BE2C (cell line): Measurements from ENCODE around the gene RAB25.

Experiments used
- DNase-seq: peaks from one replicate; pipeline ENCODE4 v3.0.0-alpha.2; 2020
- H3K27me3 ChIP-seq: fragments of 250-450 bp; sonication (Bioruptor Pico); 2 replicates; pipeline ENCODE4 v1.5.1; 2020; ENCODE audit warnings: mild to moderate bottlenecking
- H3K36me3 ChIP-seq: fragments of 250-450 bp; sonication (Bioruptor Pico); 2 replicates; pipeline ENCODE4 v1.5.1; 2020; ENCODE audit warnings: mild to moderate bottlenecking
- H3K4me1 ChIP-seq: fragments of 250-450 bp; sonication (Bioruptor Pico); 2 replicates; pipeline ENCODE4 v1.5.1; 2020
- H3K4me3 ChIP-seq: 2 replicates; pipeline ENCODE4 v1.5.1; 2011; ENCODE audit warnings: low read depth, low read length
- H3K9me3 ChIP-seq: fragments of 250-450 bp; sonication (Bioruptor Pico); 2 replicates; pipeline ENCODE4 v1.5.1; 2020
- TF ChIP-seq, protein P1 (sequence below): IDR thresholded peaks from 2 replicates; pipeline ENCODE4 v1.5.1; 2012; ENCODE audit warnings: mild to moderate bottlenecking, low read depth, low read length

RAB25 gene

DNA sequence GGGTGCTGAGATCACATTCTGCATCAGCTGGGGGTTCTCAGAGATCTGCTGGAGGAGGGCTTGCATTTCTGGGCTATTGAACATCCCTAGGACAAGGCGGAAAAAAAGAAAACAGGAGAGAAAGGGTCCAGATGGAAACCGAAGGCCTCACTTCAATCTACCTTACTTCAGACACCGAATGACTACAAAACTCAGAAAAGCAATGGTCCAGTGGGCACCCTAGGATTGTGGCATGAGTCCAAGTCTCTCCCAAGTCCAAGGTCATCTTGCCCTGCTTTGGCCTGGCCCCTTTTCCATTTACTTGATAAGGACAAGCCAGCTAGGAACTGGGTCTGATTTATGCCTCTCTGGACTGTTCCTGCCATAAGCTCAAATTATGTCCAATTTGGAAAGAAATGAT lies 18.1 kb upstream of the RAB25 start:
- H3K36me3 ChIP-seq = peaks cover 51% of the 10 kb centered on the region
- TF ChIP-seq, protein P1, sequence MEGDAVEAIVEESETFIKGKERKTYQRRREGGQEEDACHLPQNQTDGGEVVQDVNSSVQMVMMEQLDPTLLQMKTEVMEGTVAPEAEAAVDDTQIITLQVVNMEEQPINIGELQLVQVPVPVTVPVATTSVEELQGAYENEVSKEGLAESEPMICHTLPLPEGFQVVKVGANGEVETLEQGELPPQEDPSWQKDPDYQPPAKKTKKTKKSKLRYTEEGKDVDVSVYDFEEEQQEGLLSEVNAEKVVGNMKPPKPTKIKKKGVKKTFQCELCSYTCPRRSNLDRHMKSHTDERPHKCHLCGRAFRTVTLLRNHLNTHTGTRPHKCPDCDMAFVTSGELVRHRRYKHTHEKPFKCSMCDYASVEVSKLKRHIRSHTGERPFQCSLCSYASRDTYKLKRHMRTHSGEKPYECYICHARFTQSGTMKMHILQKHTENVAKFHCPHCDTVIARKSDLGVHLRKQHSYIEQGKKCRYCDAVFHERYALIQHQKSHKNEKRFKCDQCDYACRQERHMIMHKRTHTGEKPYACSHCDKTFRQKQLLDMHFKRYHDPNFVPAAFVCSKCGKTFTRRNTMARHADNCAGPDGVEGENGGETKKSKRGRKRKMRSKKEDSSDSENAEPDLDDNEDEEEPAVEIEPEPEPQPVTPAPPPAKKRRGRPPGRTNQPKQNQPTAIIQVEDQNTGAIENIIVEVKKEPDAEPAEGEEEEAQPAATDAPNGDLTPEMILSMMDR = no peak

DNA sequence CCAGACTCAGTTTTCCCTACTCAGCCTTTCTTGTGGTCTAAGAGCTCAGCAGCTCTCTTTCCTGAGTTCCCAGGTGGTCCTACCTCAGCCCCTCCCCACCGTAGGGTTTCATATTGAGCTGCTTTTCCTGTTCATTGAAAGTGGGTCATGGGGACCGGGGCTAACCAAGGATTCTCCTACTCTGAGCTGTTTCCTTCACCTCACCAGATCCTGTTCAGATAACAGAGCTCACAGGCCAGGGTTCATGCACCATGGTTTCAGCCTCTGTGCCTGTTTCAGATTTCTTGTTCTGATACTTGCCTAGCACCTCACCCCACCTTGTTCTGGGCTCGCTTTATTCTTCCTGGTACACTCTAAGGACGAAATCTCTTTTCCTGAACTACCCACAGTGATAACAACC lies 15.9 kb upstream of the RAB25 start:
- Histone ChIP-seq H3K27me3 (no peaks in the 10 kb centered on the region), H3K4me3 (no peak overlapping the region), H3K4me1 (peaks cover 4% of the 10 kb centered on the region; the same call in 1 of the 2 replicates), H3K36me3 (peaks cover 60% of the 10 kb centered on the region), H3K9me3 (no peaks in the 10 kb centered on the region)
- DNase-seq = no peak
- TF ChIP-seq, protein P1 = no peak

More for the DNA sequence above, 18.1 kb upstream of the RAB25 start:
- H3K27me3 ChIP-seq = no peaks in the 10 kb centered on the region
- no peak for DNase-seq
- H3K4me1 ChIP-seq = peaks cover 4% of the 10 kb centered on the region; the same call in 1 of the 2 replicates
- H3K4me3 ChIP-seq = no peak overlapping the region
- H3K9me3 ChIP-seq = no peaks in the 10 kb centered on the region

DNA sequence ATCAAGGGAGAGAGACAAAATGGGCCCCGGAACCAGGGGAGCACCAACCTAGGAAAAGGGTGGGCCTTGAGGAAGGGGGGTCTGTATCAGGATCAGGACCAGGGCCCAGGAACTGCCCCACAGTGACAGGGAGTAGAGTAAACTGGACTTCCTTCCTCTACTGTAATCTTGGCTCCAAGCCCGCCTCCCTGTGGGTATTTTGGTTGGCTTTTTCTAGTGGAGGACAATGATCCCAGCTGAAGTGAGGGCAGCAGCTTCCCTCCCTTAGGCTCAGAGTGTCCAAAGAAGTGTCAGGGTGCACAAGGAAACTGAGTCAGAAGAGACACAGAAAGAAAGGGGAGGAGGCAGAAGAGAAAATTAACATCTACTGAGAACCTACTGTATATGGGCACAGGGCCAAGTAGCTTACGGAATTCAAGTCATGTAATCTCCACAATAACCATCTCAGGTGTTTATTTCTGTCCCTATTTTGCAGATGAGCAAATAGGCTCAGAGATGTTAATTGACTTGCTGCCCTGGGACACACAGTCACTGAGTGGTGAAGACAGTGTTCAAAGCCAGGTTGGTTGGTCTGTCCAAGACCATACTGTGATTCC lies 12.2 kb upstream of the RAB25 start:
- H3K4me1 ChIP-seq = no peaks in the 10 kb centered on the region
- no peaks in the 10 kb centered on the region for H3K9me3 ChIP-seq
- no peak overlapping the region for H3K4me3 ChIP-seq
- H3K27me3 ChIP-seq = no peaks in the 10 kb centered on the region
- no peak for DNase-seq
- TF ChIP-seq, protein P1 = no peak
- peaks cover 41% of the 10 kb centered on the region for H3K36me3 ChIP-seq

DNA sequence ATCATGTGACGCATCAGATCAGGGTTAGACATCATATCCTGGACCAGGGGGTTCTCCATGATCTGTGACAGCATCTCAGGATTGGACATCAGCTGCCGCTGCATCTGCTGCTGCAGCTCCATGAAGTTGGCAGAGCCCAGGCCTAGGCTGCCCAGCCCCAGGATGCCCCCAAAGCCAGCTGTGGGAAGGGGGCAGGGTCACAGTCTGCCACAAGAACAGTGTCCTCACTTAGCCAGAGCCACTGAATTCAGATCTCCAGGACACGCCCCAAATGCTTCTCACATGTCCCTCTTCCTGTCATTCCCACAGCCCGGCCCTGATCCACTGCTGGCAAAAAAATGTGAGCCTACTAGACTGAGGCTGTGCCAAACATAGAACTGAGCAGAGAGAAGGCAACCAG lies 10.6 kb upstream of the RAB25 start:
- H3K27me3 ChIP-seq = no peaks in the 10 kb centered on the region
- TF ChIP-seq, protein P1 = no peak
- DNase-seq = no peak
- no peaks in the 10 kb centered on the region for H3K9me3 ChIP-seq
- H3K36me3 ChIP-seq = peaks cover 33% of the 10 kb centered on the region
- no peak overlapping the region for H3K4me3 ChIP-seq
- H3K4me1 ChIP-seq = no peaks in the 10 kb centered on the region

DNA sequence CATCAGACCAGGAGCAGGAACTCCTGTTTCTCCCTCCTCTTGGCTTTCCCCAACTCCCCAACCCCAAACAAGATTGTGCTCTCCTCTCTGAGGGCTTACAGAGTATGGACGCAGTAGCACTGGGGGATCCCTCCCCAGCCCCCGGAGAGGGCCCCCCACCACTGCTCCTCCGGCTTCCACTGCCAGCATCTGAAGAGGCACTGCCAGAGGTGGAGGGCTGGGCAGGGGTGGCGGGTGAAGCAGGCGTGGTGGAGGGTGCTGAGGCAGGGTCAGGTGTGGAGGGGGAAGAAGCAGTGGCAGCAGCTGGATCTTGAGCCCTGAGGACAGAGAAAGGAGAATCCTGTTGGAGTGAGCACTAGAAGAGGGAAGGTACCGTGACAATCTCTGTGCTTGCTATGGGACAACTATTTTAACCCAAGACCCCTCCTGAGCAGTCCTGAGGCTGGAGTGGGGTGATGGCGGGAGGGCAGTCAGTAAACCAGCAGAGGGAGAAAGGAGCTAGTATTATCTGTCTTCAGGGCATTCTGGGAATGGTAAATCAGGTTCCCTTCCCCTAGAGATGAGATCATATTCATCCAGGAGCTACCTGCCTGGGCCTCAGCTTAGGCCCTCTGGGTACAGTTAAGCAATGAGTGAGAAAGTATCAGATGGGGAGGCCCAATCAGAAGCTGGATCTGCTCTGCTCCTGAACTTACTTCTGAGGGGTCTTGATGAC lies 9.8 kb upstream of the RAB25 start:
- peaks cover 33% of the 10 kb centered on the region for H3K36me3 ChIP-seq
- H3K27me3 ChIP-seq = no peaks in the 10 kb centered on the region
- no peak for DNase-seq
- H3K4me1 ChIP-seq = no peaks in the 10 kb centered on the region
- H3K9me3 ChIP-seq = no peaks in the 10 kb centered on the region
- no peak overlapping the region for H3K4me3 ChIP-seq
- TF ChIP-seq, protein P1 = no peak
